ENCODE data around the gene RAB6A.

The RAB6A gene

GRCh38 chr11:73663604-73664495 lies 97.0 kb downstream of the RAB6A start:
- H3K4me1 ChIP-seq (ENCODE audit: control insufficient read depth, insufficient read depth, low read length): peaks cover 32% of the 10 kb centered on the region

GRCh38 chr11:73662445-73663157 lies 98.3 kb downstream of the RAB6A start:
- H3K9me3 ChIP-seq (ENCODE audit: control insufficient read depth, low read length): no peaks in the 10 kb centered on the region
- no peaks in the 10 kb centered on the region for H3K27me3 ChIP-seq (replicated peaks; ENCODE audit: control insufficient read depth, insufficient read depth, low read length)
- H3K4me1 ChIP-seq (ENCODE audit: control insufficient read depth, insufficient read depth, low read length): peaks cover 32% of the 10 kb centered on the region
- H3K4me3 ChIP-seq (ENCODE audit: low read length): no peak overlapping the region
- H3K36me3 ChIP-seq (ENCODE audit: control insufficient read depth, insufficient read depth, low read length, severe bottlenecking): no peaks in the 10 kb centered on the region
- H3K9ac ChIP-seq (ENCODE audit: low read length): no peak overlapping the region
- peak; percentile 10 for DNase-seq (ENCODE audit: low read depth)

More at GRCh38 chr11:73663604-73664495, 97.0 kb downstream of the RAB6A start:
- Histone ChIP-seq H3K36me3 (ENCODE audit: control insufficient read depth, insufficient read depth, low read length, severe bottlenecking) (no peaks in the 10 kb centered on the region), H3K27me3 (replicated peaks; ENCODE audit: control insufficient read depth, insufficient read depth, low read length) (no peaks in the 10 kb centered on the region), H3K9me3 (ENCODE audit: control insufficient read depth, low read length) (no peaks in the 10 kb centered on the region), H3K9ac (ENCODE audit: low read length) (no peak overlapping the region), H3K4me3 (ENCODE audit: low read length) (no peak overlapping the region)
- DNase-seq (ENCODE audit: low read depth): no peak

GRCh38 chr11:73661035-73661628 lies 99.7 kb downstream of the RAB6A start:
- Histone ChIP-seq H3K9ac (ENCODE audit: low read length) (peak overlapping the region; percentile 80), H3K4me3 (ENCODE audit: low read length) (peak overlapping the region; percentile 73), H3K4me1 (ENCODE audit: control insufficient read depth, insufficient read depth, low read length) (peaks cover 32% of the 10 kb centered on the region), H3K27me3 (replicated peaks; ENCODE audit: control insufficient read depth, insufficient read depth, low read length) (no peaks in the 10 kb centered on the region), H3K9me3 (ENCODE audit: control insufficient read depth, low read length) (no peaks in the 10 kb centered on the region), H3K36me3 (ENCODE audit: control insufficient read depth, insufficient read depth, low read length, severe bottlenecking) (no peaks in the 10 kb centered on the region)
- DNase-seq (ENCODE audit: low read depth): peak; percentile 94

- H3K27me3 ChIP-seq (replicated peaks; ENCODE audit: control insufficient read depth, insufficient read depth, low read length): no peaks in the 10 kb centered on the region
- H3K9ac ChIP-seq (ENCODE audit: low read length): peak overlapping the region; percentile 80
- H3K36me3 ChIP-seq (ENCODE audit: control insufficient read depth, insufficient read depth, low read length, severe bottlenecking): no peaks in the 10 kb centered on the region
- H3K4me3 ChIP-seq (ENCODE audit: low read length): peak overlapping the region; percentile 73
- peaks cover 32% of the 10 kb centered on the region for H3K4me1 ChIP-seq (ENCODE audit: control insufficient read depth, insufficient read depth, low read length)
- no peaks in the 10 kb centered on the region for H3K9me3 ChIP-seq (ENCODE audit: control insufficient read depth, low read length)
- no peak for DNase-seq (ENCODE audit: low read depth)
These were observed 100.3 kb downstream of the RAB6A start for GRCh38 chr11:73660497-73661034.

- H3K9ac ChIP-seq (ENCODE audit: low read length): no peak overlapping the region
- no peaks in the 10 kb centered on the region for H3K9me3 ChIP-seq (ENCODE audit: control insufficient read depth, low read length)
- no peaks in the 10 kb centered on the region for H3K36me3 ChIP-seq (ENCODE audit: control insufficient read depth, insufficient read depth, low read length, severe bottlenecking)
- H3K4me3 ChIP-seq (ENCODE audit: low read length): no peak overlapping the region
- no peak for DNase-seq (ENCODE audit: low read depth)
- peaks cover 29% of the 10 kb centered on the region for H3K4me1 ChIP-seq (ENCODE audit: control insufficient read depth, insufficient read depth, low read length)
- H3K27me3 ChIP-seq (replicated peaks; ENCODE audit: control insufficient read depth, insufficient read depth, low read length): no peaks in the 10 kb centered on the region
These were observed 100.9 kb downstream of the RAB6A start for GRCh38 chr11:73659961-73660360.

- DNase-seq (ENCODE audit: low read depth): no peak
- Histone ChIP-seq H3K9ac (ENCODE audit: low read length) (no peak overlapping the region), H3K4me3 (ENCODE audit: low read length) (no peak overlapping the region), H3K9me3 (ENCODE audit: control insufficient read depth, low read length) (no peaks in the 10 kb centered on the region), H3K36me3 (ENCODE audit: control insufficient read depth, insufficient read depth, low read length, severe bottlenecking) (no peaks in the 10 kb centered on the region), H3K4me1 (ENCODE audit: control insufficient read depth, insufficient read depth, low read length) (peaks cover 10% of the 10 kb centered on the region), H3K27me3 (replicated peaks; ENCODE audit: control insufficient read depth, insufficient read depth, low read length) (no peaks in the 10 kb centered on the region)
These were observed 103.9 kb downstream of the RAB6A start for GRCh38 chr11:73656985-73657384.

- H3K9ac ChIP-seq (ENCODE audit: low read length): no peak overlapping the region
- no peak overlapping the region for H3K4me3 ChIP-seq (ENCODE audit: low read length)
- H3K36me3 ChIP-seq (ENCODE audit: control insufficient read depth, insufficient read depth, low read length, severe bottlenecking): no peaks in the 10 kb centered on the region
- no peak for DNase-seq (ENCODE audit: low read depth)
- H3K9me3 ChIP-seq (ENCODE audit: control insufficient read depth, low read length): no peaks in the 10 kb centered on the region
- no peaks in the 10 kb centered on the region for H3K27me3 ChIP-seq (replicated peaks; ENCODE audit: control insufficient read depth, insufficient read depth, low read length)
- peaks cover 3% of the 10 kb centered on the region for H3K4me1 ChIP-seq (ENCODE audit: control insufficient read depth, insufficient read depth, low read length)
These were observed 105.2 kb downstream of the RAB6A start for GRCh38 chr11:73655686-73656085.

- no peak overlapping the region for H3K9ac ChIP-seq (ENCODE audit: low read length)
- H3K9me3 ChIP-seq (ENCODE audit: control insufficient read depth, low read length): peaks cover 2% of the 10 kb centered on the region
- H3K4me1 ChIP-seq (ENCODE audit: control insufficient read depth, insufficient read depth, low read length): no peaks in the 10 kb centered on the region
- no peaks in the 10 kb centered on the region for H3K36me3 ChIP-seq (ENCODE audit: control insufficient read depth, insufficient read depth, low read length, severe bottlenecking)
- H3K27me3 ChIP-seq (replicated peaks; ENCODE audit: control insufficient read depth, insufficient read depth, low read length): peaks cover 6% of the 10 kb centered on the region
- H3K4me3 ChIP-seq (ENCODE audit: low read length): no peak overlapping the region
- DNase-seq (ENCODE audit: low read depth): no peak
These were observed 106.3 kb downstream of the RAB6A start for GRCh38 chr11:73654482-73655021.

GRCh38 chr11:73653996-73654395 lies 106.9 kb downstream of the RAB6A start:
- Histone ChIP-seq H3K36me3 (ENCODE audit: control insufficient read depth, insufficient read depth, low read length, severe bottlenecking) (no peaks in the 10 kb centered on the region), H3K9me3 (ENCODE audit: control insufficient read depth, low read length) (peaks cover 2% of the 10 kb centered on the region), H3K27me3 (replicated peaks; ENCODE audit: control insufficient read depth, insufficient read depth, low read length) (peaks cover 6% of the 10 kb centered on the region), H3K4me3 (ENCODE audit: low read length) (no peak overlapping the region), H3K9ac (ENCODE audit: low read length) (no peak overlapping the region), H3K4me1 (ENCODE audit: control insufficient read depth, insufficient read depth, low read length) (no peaks in the 10 kb centered on the region)
- no peak for DNase-seq (ENCODE audit: low read depth)

GRCh38 chr11:73652856-73653559 lies 107.9 kb downstream of the RAB6A start:
- Histone ChIP-seq H3K36me3 (ENCODE audit: control insufficient read depth, insufficient read depth, low read length, severe bottlenecking) (no peaks in the 10 kb centered on the region), H3K9me3 (ENCODE audit: control insufficient read depth, low read length) (peaks cover 2% of the 10 kb centered on the region), H3K4me1 (ENCODE audit: control insufficient read depth, insufficient read depth, low read length) (no peaks in the 10 kb centered on the region), H3K4me3 (ENCODE audit: low read length) (no peak overlapping the region), H3K27me3 (replicated peaks; ENCODE audit: control insufficient read depth, insufficient read depth, low read length) (peaks cover 6% of the 10 kb centered on the region), H3K9ac (ENCODE audit: low read length) (no peak overlapping the region)
- DNase-seq (ENCODE audit: low read depth): no peak
